HG02852 (cell line): ENCODE data around the gene ZNF764.

Experiments
- ATAC-seq: cut with Tn5 transposase; IDR thresholded peaks from one replicate; pipeline ENCODE4 v1.9.1; 2021; ENCODE audit warnings: mild to moderate bottlenecking, moderate library complexity; ENCODE audit not compliant: unreplicated experiment

Gene ZNF764

GRCh38 chr16:30570636-30571444 lies 12.7 kb upstream of the ZNF764 start:
- ATAC-seq = no peak

DNA sequence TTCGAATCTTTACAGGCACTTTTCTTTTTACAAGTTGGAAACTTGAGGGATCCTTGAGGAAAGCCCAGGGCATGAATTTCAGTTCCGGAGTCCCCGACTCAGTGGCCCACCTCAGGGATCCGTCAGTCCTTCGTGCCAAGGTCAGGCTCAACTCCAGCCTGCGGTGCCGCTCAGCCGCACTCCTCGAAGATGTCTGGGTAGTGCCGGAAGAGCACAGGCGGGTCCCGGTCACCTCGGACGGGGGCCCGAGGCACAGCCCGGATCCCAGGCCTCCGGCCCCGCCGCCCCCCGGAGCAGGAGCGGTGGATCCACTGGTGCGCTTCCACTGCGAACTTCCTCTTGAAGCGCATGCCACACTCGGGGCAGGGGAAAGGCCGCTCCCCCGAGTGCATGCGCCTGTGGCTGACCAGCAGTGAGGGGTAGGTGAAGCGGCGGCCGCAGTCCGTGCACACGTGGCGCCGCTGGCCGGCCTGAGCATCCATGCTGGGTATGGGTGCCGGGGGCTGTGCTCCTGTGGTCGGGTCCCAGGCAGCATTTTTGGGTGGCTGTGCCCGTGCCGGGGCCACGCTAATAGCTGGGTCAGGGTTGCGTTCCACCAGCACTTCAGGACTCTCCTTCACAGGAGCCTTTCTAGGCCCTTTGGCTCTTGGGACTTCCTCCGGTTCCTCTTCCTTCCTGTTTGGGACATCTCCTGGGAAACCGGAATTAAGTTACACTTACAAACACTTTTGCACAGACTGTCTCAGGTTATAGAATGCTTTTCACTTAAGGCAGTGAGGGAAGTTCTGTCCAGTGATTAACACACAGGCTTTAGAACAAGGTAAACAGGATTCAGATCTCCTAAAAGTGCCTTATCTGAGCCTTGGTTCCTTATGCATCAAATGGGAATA lies 11.8 kb upstream of the ZNF764 start:
- ATAC-seq = no peak

GRCh38 chr16:30569281-30569680 lies 11.1 kb upstream of the ZNF764 start:
- no peak for ATAC-seq

- ATAC-seq = no peak
These were observed 9.9 kb upstream of the ZNF764 start for GRCh38 chr16:30567991-30568638.

DNA sequence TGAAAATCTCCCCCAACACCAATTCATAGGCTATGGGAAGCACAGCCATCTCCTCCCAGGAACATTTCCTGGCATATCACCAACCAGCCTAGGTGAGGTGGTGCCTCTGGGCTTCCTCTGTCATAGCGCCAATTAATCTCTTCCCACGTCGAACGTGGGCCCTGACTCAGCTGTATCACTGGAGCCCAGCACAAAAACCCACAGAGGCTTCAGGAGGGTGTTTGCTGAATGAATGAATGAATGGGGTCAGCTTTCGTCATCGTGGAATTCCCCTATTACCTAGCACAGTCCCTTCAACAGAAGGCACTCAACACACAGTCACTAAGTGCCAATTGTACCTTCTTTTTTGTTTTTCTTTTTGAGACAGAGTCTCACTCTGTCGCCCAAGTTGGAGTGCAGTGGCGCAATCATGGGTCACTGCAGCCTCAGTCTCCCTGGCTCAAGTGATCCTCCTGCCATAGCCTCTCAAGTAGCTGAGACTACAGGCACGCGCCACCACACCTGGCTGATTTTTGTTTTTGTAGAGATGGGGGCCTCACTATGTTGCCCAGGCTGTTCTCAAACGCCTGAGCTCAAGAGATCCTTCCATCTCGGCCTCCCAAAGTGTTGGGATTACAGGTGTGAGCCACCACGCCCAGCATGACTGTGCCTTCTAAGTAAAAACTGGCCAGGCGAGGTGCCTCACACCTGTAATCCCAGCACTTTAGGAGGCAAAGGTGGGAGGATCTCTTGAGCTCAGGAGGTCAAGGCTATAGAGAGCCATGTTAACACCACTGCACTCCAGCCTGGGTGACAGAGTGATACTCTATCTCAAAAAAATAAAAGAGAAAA lies 9.2 kb upstream of the ZNF764 start:
- ATAC-seq = no peak

DNA sequence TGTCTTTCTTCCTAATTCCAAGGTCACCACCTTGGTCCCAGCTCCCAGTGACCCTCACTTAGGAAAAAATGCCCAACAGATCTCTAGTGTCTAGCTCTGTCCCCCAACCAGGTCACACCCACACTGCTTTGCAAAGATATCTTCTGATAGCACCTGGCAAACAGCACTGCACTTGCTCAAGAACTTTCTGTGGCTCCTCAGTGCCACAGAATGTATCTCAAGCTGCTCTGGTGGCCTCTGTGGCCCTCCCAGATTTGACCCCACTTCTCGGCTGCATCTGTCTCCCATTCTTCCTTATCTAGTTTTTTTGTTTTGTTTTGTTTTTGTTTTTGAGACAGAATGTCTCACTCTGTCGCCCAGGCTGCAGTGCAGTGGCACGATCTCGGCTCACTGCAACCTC lies 8.4 kb upstream of the ZNF764 start:
- no peak for ATAC-seq

GRCh38 chr16:30565984-30566383 lies 7.8 kb upstream of the ZNF764 start:
- ATAC-seq = no peak

DNA sequence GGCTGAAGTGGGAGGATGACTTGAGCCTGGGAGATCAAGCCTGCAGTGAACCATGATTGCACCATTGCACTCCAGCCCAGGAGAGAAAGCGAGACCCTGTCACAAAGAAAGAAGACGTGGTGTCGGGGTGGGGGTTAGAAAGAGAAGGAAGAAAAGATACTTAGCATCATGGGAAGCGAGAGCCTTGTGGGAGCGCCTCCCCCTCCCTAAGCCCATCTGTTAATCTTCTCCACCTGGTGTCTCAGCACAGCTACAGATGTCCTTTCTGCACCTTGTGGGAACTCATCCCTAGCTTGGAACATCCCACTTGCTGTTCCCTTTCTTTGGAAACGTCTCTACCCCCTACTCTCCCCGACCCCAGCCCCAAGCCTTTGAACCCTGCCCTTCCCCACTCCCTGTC lies 7.4 kb upstream of the ZNF764 start:
- no peak for ATAC-seq

- no peak for ATAC-seq
These were observed 3.8 kb upstream of the ZNF764 start for GRCh38 chr16:30562021-30562420.

DNA sequence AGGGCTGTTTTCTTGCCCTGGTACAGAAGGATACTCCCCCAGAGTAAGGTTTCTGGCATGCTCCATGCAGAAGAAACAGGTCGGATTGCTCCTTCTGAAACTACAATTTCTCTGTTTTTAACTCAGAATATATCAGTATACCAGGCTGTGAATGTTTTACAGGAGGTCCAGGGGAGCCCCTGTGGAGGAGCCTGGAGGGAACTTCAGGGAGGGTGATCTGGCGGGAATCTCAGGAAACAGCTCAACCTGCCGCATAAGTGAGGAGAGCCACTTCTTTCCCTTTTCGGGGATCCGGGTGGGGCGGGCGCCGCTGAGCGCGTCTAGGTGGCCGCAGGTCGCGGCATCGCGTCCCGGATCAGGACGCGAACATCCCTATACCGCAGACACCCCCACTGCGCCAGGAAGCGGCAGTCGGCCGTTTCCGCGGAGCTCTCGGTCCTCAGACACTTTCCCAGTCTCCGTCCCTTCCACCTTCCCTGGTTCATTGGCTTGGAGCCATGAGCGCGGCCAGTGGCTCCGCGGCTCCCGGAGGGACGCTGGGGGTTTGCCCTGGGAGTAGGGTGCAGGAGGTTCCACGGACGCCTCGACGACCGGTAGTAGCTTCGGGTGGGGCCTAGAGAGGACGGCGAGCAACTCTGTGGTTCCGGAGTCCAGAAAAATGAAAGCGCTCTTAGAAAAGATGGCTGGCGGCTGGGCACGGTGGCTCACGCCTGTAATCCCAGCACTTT lies 3.1 kb upstream of the ZNF764 start:
- ATAC-seq = no peak

- no peak for ATAC-seq
These were observed 1.5 kb upstream of the ZNF764 start for GRCh38 chr16:30559690-30560089.

- no peak for ATAC-seq
These were observed 709 bp upstream of the ZNF764 start for GRCh38 chr16:30558789-30559377.

- ATAC-seq = no peak
These were observed 542 bp downstream of the ZNF764 start for GRCh38 chr16:30557707-30557956.

DNA sequence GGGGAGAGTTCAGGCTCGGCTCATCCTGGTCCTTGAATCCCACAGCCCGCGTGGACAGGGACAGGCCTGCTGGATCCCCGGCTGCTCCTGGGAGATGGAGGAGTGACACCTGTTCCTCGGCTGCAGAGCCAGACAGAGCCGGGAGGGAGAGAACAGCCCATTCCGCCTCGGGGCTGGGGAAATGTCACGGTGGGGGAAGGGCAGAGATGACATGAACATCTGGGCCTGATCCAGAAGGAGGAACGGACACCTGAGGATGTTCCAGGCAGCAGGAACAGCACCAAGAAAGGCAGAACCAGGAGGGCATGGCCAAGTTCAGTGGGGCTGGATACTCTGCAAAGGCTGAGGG lies 2.1 kb downstream of the ZNF764 start:
- no peak for ATAC-seq

GRCh38 chr16:30555315-30556124 lies 2.7 kb downstream of the ZNF764 start:
- ATAC-seq = no peak

DNA sequence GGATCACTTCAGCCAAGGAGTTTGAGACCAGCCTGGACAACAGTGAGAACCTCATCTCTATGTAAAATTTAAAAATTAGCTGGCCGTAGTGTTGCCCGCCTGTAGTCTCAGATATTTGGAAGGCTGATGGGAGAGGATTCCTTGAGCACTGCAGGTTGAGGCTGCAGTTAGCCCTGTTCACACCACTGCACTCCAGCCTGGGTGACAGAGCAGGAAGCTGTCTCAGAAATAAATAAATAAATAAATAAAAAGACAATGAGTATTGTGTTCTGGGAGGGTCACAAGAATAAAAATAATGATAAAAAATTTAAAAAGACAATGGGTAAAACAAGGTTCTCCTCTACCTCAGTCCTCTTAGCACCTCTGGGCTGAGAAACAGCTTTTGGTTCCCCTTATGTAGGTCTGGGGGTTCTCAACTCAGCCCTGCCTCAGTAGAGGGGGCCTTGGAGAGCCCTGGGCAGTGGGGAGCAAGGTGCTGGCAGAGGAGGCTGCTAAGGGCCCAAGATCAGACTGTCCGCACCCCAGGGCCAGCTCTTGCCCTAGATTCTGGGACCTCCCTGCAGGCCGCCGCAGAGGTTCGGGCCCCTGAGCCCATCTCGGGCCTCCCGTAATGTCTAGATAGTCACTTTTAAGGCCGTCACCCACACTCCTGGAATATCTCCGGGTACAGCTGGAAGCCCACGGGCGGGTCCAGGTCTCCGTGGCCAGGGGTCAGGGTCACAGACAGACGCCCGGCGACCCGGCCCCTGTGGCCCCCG lies 3.4 kb downstream of the ZNF764 start:
- ATAC-seq = no peak

- no peak for ATAC-seq
These were observed 4.7 kb downstream of the ZNF764 start for GRCh38 chr16:30553393-30553899.

DNA sequence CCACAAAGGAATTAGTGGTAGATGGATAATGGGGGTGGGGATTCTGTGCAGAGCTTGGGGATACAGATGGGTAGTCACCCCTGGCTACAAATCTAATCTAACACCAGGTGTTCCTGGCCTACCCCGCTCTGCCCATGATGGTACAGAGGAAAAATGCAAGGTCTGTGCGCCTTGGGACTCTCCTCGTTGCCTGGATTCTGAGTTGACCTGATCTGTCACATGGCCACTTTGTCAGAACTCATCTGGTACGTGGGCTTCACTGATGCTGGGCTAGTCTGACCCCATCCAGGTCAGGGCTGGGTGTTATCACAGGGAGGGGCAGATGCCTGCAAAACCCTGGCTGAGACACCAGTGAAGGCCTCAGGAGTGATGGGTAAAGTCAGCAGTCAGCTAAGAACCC lies 5.2 kb downstream of the ZNF764 start:
- no peak for ATAC-seq
